NCI-H128 (cell line): ENCODE measurements around the gene CDH1.
A peak's percentile ranks its signal among the peaks of the same experiment; 100 is the strongest.

Experiments
- DNase-seq: peaks from one replicate; lab custom pipeline; 2025; ENCODE audit not compliant: unreplicated experiment; lab: John Stamatoyannopoulos, UW

CDH1 gene

GRCh38 chr16:68731637-68732036 lies 5.5 kb upstream of the CDH1 start:
- DNase-seq, result no peak

GRCh38 chr16:68732042-68732680 lies 4.9 kb upstream of the CDH1 start:
- no peak for DNase-seq

- DNase-seq, result no peak
Observed at GRCh38 chr16:68732741-68733399, 4.2 kb upstream of the CDH1 start.

- DNase-seq, result no peak
Observed at GRCh38 chr16:68733570-68733969, 3.5 kb upstream of the CDH1 start.

GRCh38 chr16:68734782-68735181 lies 2.3 kb upstream of the CDH1 start:
- DNase-seq, result no peak

- no peak for DNase-seq
Observed at GRCh38 chr16:68736561-68736960, 531 bp upstream of the CDH1 start.

- DNase-seq, result no peak
Observed at GRCh38 chr16:68737730-68738629, 888 bp downstream of the CDH1 start.

GRCh38 chr16:68739964-68740627 lies 3.0 kb downstream of the CDH1 start:
- no peak for DNase-seq

GRCh38 chr16:68740628-68741346 lies 3.7 kb downstream of the CDH1 start:
- DNase-seq, result no peak

GRCh38 chr16:68743664-68744063 lies 6.6 kb downstream of the CDH1 start:
- no peak for DNase-seq

- peak; percentile 28 for DNase-seq
Observed at GRCh38 chr16:68744744-68745280, 7.7 kb downstream of the CDH1 start.

- no peak for DNase-seq
Observed at GRCh38 chr16:68746951-68747350, 9.9 kb downstream of the CDH1 start.

GRCh38 chr16:68749432-68749831 lies 12.3 kb downstream of the CDH1 start:
- DNase-seq, result no peak

- DNase-seq, result no peak
Observed at GRCh38 chr16:68750193-68750695, 13.2 kb downstream of the CDH1 start.

- DNase-seq, result no peak
Observed at GRCh38 chr16:68751160-68751559, 14.1 kb downstream of the CDH1 start.

- no peak for DNase-seq
Observed at GRCh38 chr16:68752602-68753001, 15.5 kb downstream of the CDH1 start.

- DNase-seq, result no peak
Observed at GRCh38 chr16:68754084-68754792, 17.1 kb downstream of the CDH1 start.

- DNase-seq, result peak; percentile 29
Observed at GRCh38 chr16:68756239-68756915, 19.3 kb downstream of the CDH1 start.

- DNase-seq, result no peak
Observed at GRCh38 chr16:68757625-68757935, 20.5 kb downstream of the CDH1 start.
